Adrenal gland (tissue), 12 donors: Measurements from ENCODE around the gene KAZN. TPM values are rescaled to one million over a fixed set of nuclear protein-coding genes. Genes with fewer than 3 reads are reported as not detected.

ENCODE experiments used
- DNase-seq, 7 donors: peaks; one replicate each; pipeline ENCODE4 v3.0.0-alpha.2; 2019 to 2020
- H3K27ac ChIP-seq, 5 donors: fragments of 200-600 bp; sonication (generic) in 4 of 5; 1 replicate in 3 of 5; 2 replicates in 2 of 5; pipeline versions ENCODE4 v1.5.1 to v1.8.0; 2016 to 2020; ENCODE audit warnings: mild to moderate bottlenecking in 1 of 5
- H3K27me3 ChIP-seq: fragments of 200-600 bp; 2 replicates; pipeline ENCODE4 v1.8.0; 2021
- H3K36me3 ChIP-seq, 2 donors: fragments of 200-600 bp; replicated peaks in 1 of 2; 1 replicate in 1 of 2; 2 replicates in 1 of 2; pipeline versions ENCODE4 v1.5.1 to v1.8.0; 2018 to 2022
- H3K4me1 ChIP-seq, 2 donors: fragments of 200-600 bp; replicated peaks in 1 of 2; 1 replicate in 1 of 2; 2 replicates in 1 of 2; pipeline versions ENCODE4 v1.5.1 to v1.8.0; 2018 to 2021
- H3K4me3 ChIP-seq, 4 donors: fragments of 200-600 bp; sonication (generic) in 3 of 4; one replicate each; pipeline ENCODE4 v1.5.1; 2016 to 2018
- H3K9me3 ChIP-seq, 3 donors: fragments of 200-600 bp; sonication (generic) in 1 of 3; replicated peaks in 1 of 3; 1 replicate in 2 of 3; 2 replicates in 1 of 3; pipeline versions ENCODE4 v1.5.1 to v1.8.0; 2016 to 2021
- CTCF ChIP-seq, 6 experiments: fragments of 450-650 bp in 4 of 6; fragments of 200-600 bp in 2 of 6; sonication (generic) in 1 of 6; IDR thresholded peaks; 1 replicate in 5 of 6; 2 replicates in 1 of 6; pipeline versions ENCODE4 v1.5.1 to v1.8.0; 2016 to 2021; ENCODE audit warnings: antibody characterized with exemption in 6 of 6, mild to moderate bottlenecking in 2 of 6, moderate library complexity in 1 of 6
- POLR2A ChIP-seq, 2 donors: fragments of 450-650 bp; IDR thresholded peaks; one replicate each; pipeline ENCODE4 v1.6.1; 2017; ENCODE audit warnings: antibody characterized with exemption in 2 of 2, mild to moderate bottlenecking in 2 of 2, moderate library complexity in 1 of 2
- WGBS, 4 donors: extraction: QIAGEN DNeasy Blood & Tissue Kit in 2 of 4; methylation state at CpG; one replicate each; pipeline versions ENCODE4 v1.1.5 to v1.1.7; 2013 to 2017; 5-methylcytosine and 5-hydroxymethylcytosine counted together
- intact Hi-C, 2 donors: fragments of 100-400 bp; cut with DNase I; formaldehyde crosslinking; loops; one replicate each; pipeline versions ENCODE4 v1.14.1 to v1.15.0; 2022 to 2023
- polyA plus RNA-seq, 3 donors: library from polyadenylated mRNA; stranded (reverse); fragments of 200-250 nt in 2 of 3; fragments of 350-450 nt in 1 of 3; fragmentation: Illumina TruSeq in 1 of 3; extraction: RNeasy Lipid Tissue Mini Kit (QIAGEN cat#74804) in 1 of 3; gene quantifications; one replicate each; pipeline ENCODE4 v1.2.3, GENCODE V29; 2013 to 2014
- total RNA-seq, 9 donors: library from RNA; depleted of rRNA in 4 of 9; stranded (reverse); fragments of >200 nt in 4 of 9; fragments of 120-200 nt in 1 of 9; fragmentation: NEBNext Ultra II Directional in 1 of 9; extraction: Animal tissue kit (Norgen Biotek cat#: 25700) in 1 of 9; gene quantifications; one replicate each; pipeline versions ENCODE4 v1.1.0 to v1.2.4, GENCODE V29; 2013 to 2023
- donor health status: healthy with polysubstance abuse.
- donor health status: Bipolar disorder and iron deficiency.
- donor health status: DM: yes; HTN: yes; CAD: no.
- donor health status: DM: no; HTN: no; CAD: no.
- donor health status: DM: no; HTN: no; CAD: no.
- donor health status: DM: yes; HTN: yes; CAD: no.

KAZN gene
- total and polyA plus RNA-seq, 12 donors, result 5.9 to 63.4 (median 29.5) TPM

- no peak overlapping the region for H3K4me3 ChIP-seq
- intact Hi-C loops, result no loop called here
- TF ChIP-seq POLR2A (IDR thresholded peaks at IDR 0.05), result no peak
- no peaks in the 10 kb centered on the region for H3K36me3 ChIP-seq
- no peak for DNase-seq
- WGBS, 4 donors, result 79 to 87% (median 84%) methylated on average over 5 to 11 of the region's 11 CpGs
- no peaks in the 10 kb centered on the region for H3K9me3 ChIP-seq
- no peak overlapping the region for H3K27ac ChIP-seq
- H3K27me3 ChIP-seq, result no peaks in the 10 kb centered on the region
- H3K4me1 ChIP-seq, result no peaks in the 10 kb centered on the region
Measured at GRCh38 chr1:14552246-14552965, 46.1 kb upstream of the KAZN start.

- TF ChIP-seq POLR2A (IDR thresholded peaks at IDR 0.05) (no peak), CTCF (IDR thresholded peaks at IDR 0.05) (no peak)
- H3K27ac ChIP-seq, result peak overlapping the region in 1 of 5 donors; percentile 5
- H3K4me3 ChIP-seq, result no peak overlapping the region
- no peaks in the 10 kb centered on the region for H3K4me1 ChIP-seq
- WGBS, 4 donors, result 65 to 93% (median 75%) methylated on average over 6 to 7 of the region's 7 CpGs
- no peaks in the 10 kb centered on the region for H3K27me3 ChIP-seq
- no peaks in the 10 kb centered on the region for H3K9me3 ChIP-seq
- DNase-seq, result peak in 2 of 7 donors; percentile 13 to 31
- intact Hi-C loops, result no loop called here
- no peaks in the 10 kb centered on the region for H3K36me3 ChIP-seq
Measured at GRCh38 chr1:14553711-14554110, 44.8 kb upstream of the KAZN start.

GRCh38 chr1:14555091-14555490, 43.4 kb upstream of the KAZN start:
- no peaks in the 10 kb centered on the region for H3K27me3 ChIP-seq
- no peak overlapping the region for H3K27ac ChIP-seq
- no peak overlapping the region for H3K4me3 ChIP-seq
- no peaks in the 10 kb centered on the region for H3K36me3 ChIP-seq
- no peak for TF ChIP-seq POLR2A (IDR thresholded peaks at IDR 0.05)
- TF ChIP-seq CTCF (IDR thresholded peaks at IDR 0.05), result no peak
- DNase-seq, result no peak
- H3K9me3 ChIP-seq, result no peaks in the 10 kb centered on the region
- intact Hi-C loops, result no loop called here
- 63 to 74% (median 64%) methylated on average over 2 of the region's 2 CpGs for WGBS, 4 donors
- H3K4me1 ChIP-seq, result no peaks in the 10 kb centered on the region

GRCh38 chr1:14561014-14561693, 37.3 kb upstream of the KAZN start:
- Histone ChIP-seq H3K9me3 (no peaks in the 10 kb centered on the region), H3K27ac (no peak overlapping the region), H3K4me3 (no peak overlapping the region), H3K4me1 (no peaks in the 10 kb centered on the region), H3K36me3 (no peaks in the 10 kb centered on the region), H3K27me3 (no peaks in the 10 kb centered on the region)
- DNase-seq, result peak in 3 of 7 donors; percentile 19 to 42 (median 26)
- 71 to 78% (median 76%) methylated on average over 8 of the region's 8 CpGs for WGBS, 4 donors
- TF ChIP-seq CTCF (IDR thresholded peaks at IDR 0.05) (no peak), POLR2A (IDR thresholded peaks at IDR 0.05) (no peak)
- intact Hi-C loops, result no loop called here
